OCI-LY7 (cell line): ENCODE results near the gene RBM23. TPM values are rescaled to one million over a fixed set of nuclear protein-coding genes. Genes with fewer than 3 reads are reported as not detected.

ENCODE experiments used
- BruUV-seq: library from RNA; stranded (reverse); fragments of 400-500 nt; replicated peaks from 2 replicates; lab custom pipeline; 2021; lab: Mats Ljungman, UMichigan
- CTCF ChIA-PET: fragments of 300-600 bp; sonication (Branson Sonifier 250); formaldehyde crosslinking; loops from one replicate; lab custom pipeline; 2022; ENCODE audit warnings: antibody characterized with exemption; ENCODE audit not compliant: unreplicated experiment; lab: Charles Lee
- POLR2A ChIA-PET: fragments of 300-600 bp; sonication (Branson Sonifier 250); formaldehyde crosslinking; loops from one replicate; lab custom pipeline; 2022; ENCODE audit warnings: antibody characterized with exemption; lab: Charles Lee
- DNase-seq: peaks from one replicate; pipeline ENCODE4 v3.0.0-alpha.2; 2015; ENCODE audit warnings: low spot score
- H2AFZ ChIP-seq: fragments of 200-600 bp; sonication (generic), shearing (Covaris generic); 2 replicates; pipeline ENCODE4 v1.6.1; 2014; ENCODE audit warnings: mild to moderate bottlenecking, antibody characterized with exemption, low read length, moderate library complexity
- H3K27ac ChIP-seq: fragments of 200-600 bp; sonication (generic); 2 replicates; pipeline ENCODE4 v1.5.1; 2014; ENCODE audit warnings: mixed run types, low read depth, mild to moderate bottlenecking, moderate library complexity, low read length, inconsistent platforms; ENCODE audit not compliant: poor library complexity, severe bottlenecking
- H3K36me3 ChIP-seq: fragments of 200-600 bp; sonication (generic); 2 replicates; pipeline ENCODE4 v1.6.1; 2014; ENCODE audit warnings: mild to moderate bottlenecking, antibody characterized with exemption, low read length, moderate library complexity, mixed read lengths; ENCODE audit not compliant: insufficient read depth
- H3K4me1 ChIP-seq: fragments of 200-600 bp; sonication (generic); 2 replicates; pipeline ENCODE4 v1.5.1; 2014; ENCODE audit warnings: mild to moderate bottlenecking, low read length; ENCODE audit not compliant: insufficient read depth, poor library complexity, severe bottlenecking
- H3K4me2 ChIP-seq: fragments of 200-600 bp; sonication (generic); 2 replicates; pipeline ENCODE4 v1.6.1; 2014; ENCODE audit warnings: mild to moderate bottlenecking, low read length
- H3K4me3 ChIP-seq: fragments of 200-600 bp; sonication (generic); 2 replicates; pipeline ENCODE4 v1.5.1; 2014; ENCODE audit warnings: mild to moderate bottlenecking, low read depth, low read length; ENCODE audit not compliant: poor library complexity, severe bottlenecking
- H3K79me2 ChIP-seq: fragments of 200-600 bp; sonication (generic); 2 replicates; pipeline ENCODE4 v1.6.1; 2016; ENCODE audit warnings: low read depth, mild to moderate bottlenecking, low read length, moderate library complexity, mixed read lengths; ENCODE audit not compliant: insufficient read depth
- H3K9me2 ChIP-seq: fragments of 200-600 bp; sonication (generic); 2 replicates; pipeline ENCODE4 v1.6.1; 2016; ENCODE audit warnings: mild to moderate bottlenecking, low read length, mixed read lengths; ENCODE audit not compliant: insufficient read depth
- H3K9me3 ChIP-seq: fragments of 200-600 bp; sonication (generic); 2 replicates; pipeline ENCODE4 v1.6.1; 2014; ENCODE audit warnings: mild to moderate bottlenecking, mixed run types, low read length, mixed read lengths
- H4K20me1 ChIP-seq: fragments of 200-600 bp; sonication (generic); 2 replicates; pipeline ENCODE4 v1.6.1; 2014; ENCODE audit warnings: mild to moderate bottlenecking, antibody characterized with exemption, low read length, moderate library complexity, mixed read lengths; ENCODE audit not compliant: insufficient read depth
- CTCF ChIP-seq: fragments of 200-600 bp; sonication (generic); conservative IDR thresholded peaks from 2 replicates; pipeline ENCODE4 v1.5.1; 2014; ENCODE audit warnings: mild to moderate bottlenecking, antibody characterized with exemption, low read length, moderate library complexity, mixed read lengths
- EZH2phosphoT487 ChIP-seq: fragments of 200-600 bp; sonication (generic); IDR thresholded peaks from 2 replicates; pipeline ENCODE4 v1.6.1; 2018; ENCODE audit warnings: low read depth, borderline replicate concordance, mild to moderate bottlenecking, mixed run types, antibody characterized with exemption, low read length, moderate library complexity, mixed read lengths
- intact Hi-C: fragments of 100-400 bp; cut with micrococcal nuclease; formaldehyde crosslinking; loops from one replicate; pipeline ENCODE4 v1.10.0; 2022; ENCODE audit not compliant: unreplicated experiment
- total RNA-seq, 2 experiments: library from RNA; depleted of rRNA in 1 of 2; stranded (reverse); fragments of >200 nt in 1 of 2; shearing (Covaris generic) in 1 of 2; gene quantifications; 2 replicates each; pipeline ENCODE4 v1.2.3, GENCODE V29; 2014 to 2022

RBM23 gene
- total RNA-seq, 2 experiments from 2014 or later, result 81.0 to 90.1 TPM

- H3K36me3 ChIP-seq, result peaks cover 36% of the 10 kb centered on the region
- no peaks in the 10 kb centered on the region for H3K79me2 ChIP-seq
- no peaks in the 10 kb centered on the region for H4K20me1 ChIP-seq
- H3K9me3 ChIP-seq, result no peaks in the 10 kb centered on the region
- no peak for DNase-seq
- peaks cover 35% of the 10 kb centered on the region for H3K4me1 ChIP-seq
- no peak for TF ChIP-seq EZH2phosphoT487
- no peak for TF ChIP-seq CTCF
- intact Hi-C loops, result no loop called here
- H3K9me2 ChIP-seq, result no peaks in the 10 kb centered on the region
- no peak overlapping the region for H2AFZ ChIP-seq
- H3K4me3 ChIP-seq, result no peak overlapping the region
- ChIA-PET POLR2A (interaction anchor here (1.0 to 1.2 kb wide), 4 partner anchors 13 to 41 kb away, joined by 3 to 5 read pairs (median 4); partner anchors contain the start of genes RBM23 and REM2), CTCF (interaction anchor here (0.7 to 0.9 kb wide), 2 partner anchors 11 to 15 kb away, joined by 3 read pairs; no protein-coding TSS in a partner anchor)
- no TSS peak for BruUV-seq
- no peak overlapping the region for H3K27ac ChIP-seq
- no peak overlapping the region for H3K4me2 ChIP-seq
These were observed 22.2 kb downstream of the RBM23 start for GRCh38 chr14:22896760-22897159.

- Histone ChIP-seq H2AFZ (no peak overlapping the region), H4K20me1 (no peaks in the 10 kb centered on the region), H3K4me2 (no peak overlapping the region), H3K27ac (no peak overlapping the region), H3K36me3 (peaks cover 32% of the 10 kb centered on the region), H3K9me2 (no peaks in the 10 kb centered on the region), H3K4me1 (peaks cover 35% of the 10 kb centered on the region), H3K79me2 (no peaks in the 10 kb centered on the region), H3K4me3 (no peak overlapping the region), H3K9me3 (no peaks in the 10 kb centered on the region)
- ChIA-PET POLR2A (interaction anchor here (1.0 to 1.3 kb wide), 5 partner anchors 13 to 41 kb away, joined by 3 to 5 read pairs (median 4); partner anchors contain the start of genes LRP10, RBM23 and REM2), CTCF (interaction anchor here (0.6 to 0.9 kb wide), 2 partner anchors 14 to 99 kb away, joined by 3 to 4 read pairs; no protein-coding TSS in a partner anchor)
- TF ChIP-seq CTCF (no peak), EZH2phosphoT487 (no peak)
- BruUV-seq, result no TSS peak
- intact Hi-C loops, result no loop called here
- no peak for DNase-seq
These were observed 22.6 kb downstream of the RBM23 start for GRCh38 chr14:22896356-22896755.

- POLR2A ChIA-PET, result interaction anchor here (0.6 to 1.3 kb wide), 2 partner anchors 10 to 23 kb away, joined by 3 to 4 read pairs; partner anchors contain the start of gene LRP10
- peaks cover 39% of the 10 kb centered on the region for H3K4me1 ChIP-seq
- no peak overlapping the region for H2AFZ ChIP-seq
- CTCF ChIA-PET, result no interaction called here
- no peaks in the 10 kb centered on the region for H3K9me2 ChIP-seq
- H3K9me3 ChIP-seq, result no peaks in the 10 kb centered on the region
- TF ChIP-seq CTCF (no peak), EZH2phosphoT487 (no peak)
- no peak for DNase-seq
- no peaks in the 10 kb centered on the region for H4K20me1 ChIP-seq
- H3K36me3 ChIP-seq, result peaks cover 25% of the 10 kb centered on the region
- H3K79me2 ChIP-seq, result no peaks in the 10 kb centered on the region
- intact Hi-C loops, result no loop called here
- no peak overlapping the region for H3K27ac ChIP-seq
- no peak overlapping the region for H3K4me2 ChIP-seq
- BruUV-seq, result no TSS peak
- no peak overlapping the region for H3K4me3 ChIP-seq
These were observed 23.5 kb downstream of the RBM23 start for GRCh38 chr14:22895402-22895801.
